DOHH2 (cell line): Measurements from ENCODE around the gene RSU1.

Source experiments
- H3F3A ChIP-seq: fragments of 200-600 bp; sonication (generic), shearing (Covaris generic); 2 replicates; pipeline ENCODE4 v1.6.0; 2016; ENCODE audit warnings: antibody characterized with exemption, mild to moderate bottlenecking; ENCODE audit not compliant: control insufficient read depth, insufficient read depth
- H3K27ac ChIP-seq: fragments of 200-600 bp; sonication (generic); 2 replicates; pipeline ENCODE4 v1.5.1; 2014; ENCODE audit warnings: low read depth, mild to moderate bottlenecking, low read length, moderate library complexity
- H3K27me3 ChIP-seq: fragments of 200-600 bp; sonication (generic); 2 replicates; pipeline ENCODE4 v1.6.1; 2014; ENCODE audit warnings: mild to moderate bottlenecking, low read length, mixed read lengths; ENCODE audit not compliant: control insufficient read depth
- H3K36me3 ChIP-seq: fragments of 200-600 bp; sonication (generic); 2 replicates; pipeline ENCODE4 v1.6.1; 2014; ENCODE audit warnings: mild to moderate bottlenecking, low read length, moderate library complexity, mixed read lengths; ENCODE audit not compliant: control insufficient read depth
- H3K4me1 ChIP-seq: fragments of 200-600 bp; sonication (generic); 2 replicates; pipeline ENCODE4 v1.6.1; 2014; ENCODE audit warnings: mild to moderate bottlenecking, low read length, mixed read lengths; ENCODE audit not compliant: control insufficient read depth
- H3K4me2 ChIP-seq: fragments of 200-600 bp; sonication (generic); 2 replicates; pipeline ENCODE4 v1.6.0; 2014; ENCODE audit warnings: mild to moderate bottlenecking, low read length, moderate library complexity
- H3K4me3 ChIP-seq: fragments of 200-600 bp; sonication (generic); 2 replicates; pipeline ENCODE4 v1.5.1; 2014; ENCODE audit warnings: mild to moderate bottlenecking, low read length, mixed read lengths
- H3K79me2 ChIP-seq: fragments of 200-600 bp; sonication (generic); 2 replicates; pipeline ENCODE4 v1.6.1; 2014; ENCODE audit warnings: mild to moderate bottlenecking, low read length, mixed read lengths; ENCODE audit not compliant: control insufficient read depth
- H3K9me2 ChIP-seq: fragments of 200-600 bp; sonication (generic); replicated peaks from 2 replicates; pipeline ENCODE4 v1.6.1; 2014; ENCODE audit warnings: mild to moderate bottlenecking, low read length, mixed read lengths; ENCODE audit not compliant: control insufficient read depth
- H3K9me3 ChIP-seq: fragments of 200-600 bp; sonication (generic); 2 replicates; pipeline ENCODE4 v1.6.1; 2014; ENCODE audit warnings: antibody characterized with exemption, low read length, mixed read lengths; ENCODE audit not compliant: control insufficient read depth, insufficient read depth
- H4K20me1 ChIP-seq: fragments of 200-600 bp; sonication (generic); 2 replicates; pipeline ENCODE4 v1.6.0; 2014; ENCODE audit warnings: low read depth, mild to moderate bottlenecking, antibody characterized with exemption, low read length, moderate library complexity; ENCODE audit not compliant: control insufficient read depth, insufficient read depth
- CTCF ChIP-seq: fragments of 200-600 bp; sonication (generic); IDR thresholded peaks from one replicate; pipeline ENCODE4 v1.5.1; 2014; ENCODE audit warnings: antibody characterized with exemption, mild to moderate bottlenecking, low read depth, low read length; ENCODE audit not compliant: poor library complexity, severe bottlenecking
- EZH2phosphoT487 ChIP-seq: fragments of 200-600 bp; sonication (generic); IDR thresholded peaks from 2 replicates; pipeline ENCODE4 v1.6.1; 2017; ENCODE audit warnings: borderline replicate concordance, mild to moderate bottlenecking, antibody characterized with exemption, low read length, moderate library complexity, mixed read lengths

The RSU1 gene

GRCh38 chr10:16863766-16864165, 46.5 kb upstream of the RSU1 start:
- Histone ChIP-seq H3K27me3 (no peaks in the 10 kb centered on the region), H3K4me3 (no peak overlapping the region), H3K4me1 (no peaks in the 10 kb centered on the region), H3F3A (no peaks in the 10 kb centered on the region), H3K4me2 (no peak overlapping the region), H3K9me2 (no peaks in the 10 kb centered on the region), H3K9me3 (no peaks in the 10 kb centered on the region), H4K20me1 (no peaks in the 10 kb centered on the region), H3K36me3 (no peaks in the 10 kb centered on the region), H3K79me2 (no peaks in the 10 kb centered on the region), H3K27ac (no peak overlapping the region)
- TF ChIP-seq CTCF (no peak), EZH2phosphoT487 (no peak)

- H3K27me3 ChIP-seq = peaks cover 3% of the 10 kb centered on the region
- no peaks in the 10 kb centered on the region for H3K79me2 ChIP-seq
- no peaks in the 10 kb centered on the region for H4K20me1 ChIP-seq
- H3K9me2 ChIP-seq = no peaks in the 10 kb centered on the region
- TF ChIP-seq EZH2phosphoT487 (no peak), CTCF (no peak)
- H3K9me3 ChIP-seq = no peaks in the 10 kb centered on the region
- no peak overlapping the region for H3K27ac ChIP-seq
- no peaks in the 10 kb centered on the region for H3K4me1 ChIP-seq
- no peak overlapping the region for H3K4me2 ChIP-seq
- no peak overlapping the region for H3K4me3 ChIP-seq
- H3K36me3 ChIP-seq = no peaks in the 10 kb centered on the region
- no peaks in the 10 kb centered on the region for H3F3A ChIP-seq
These were observed 40.2 kb upstream of the RSU1 start for GRCh38 chr10:16857419-16857818.

GRCh38 chr10:16856567-16856966, 39.3 kb upstream of the RSU1 start:
- Histone ChIP-seq H3K27me3 (peaks cover 3% of the 10 kb centered on the region), H3F3A (no peaks in the 10 kb centered on the region), H3K9me2 (no peaks in the 10 kb centered on the region), H3K4me3 (no peak overlapping the region), H3K36me3 (no peaks in the 10 kb centered on the region), H3K27ac (no peak overlapping the region), H3K9me3 (no peaks in the 10 kb centered on the region), H3K4me2 (no peak overlapping the region), H3K79me2 (no peaks in the 10 kb centered on the region), H3K4me1 (no peaks in the 10 kb centered on the region), H4K20me1 (no peaks in the 10 kb centered on the region)
- TF ChIP-seq EZH2phosphoT487 (no peak), CTCF (no peak)

GRCh38 chr10:16856092-16856491, 38.9 kb upstream of the RSU1 start:
- Histone ChIP-seq H3K27me3 (peaks cover 3% of the 10 kb centered on the region), H3K79me2 (no peaks in the 10 kb centered on the region), H3K4me1 (no peaks in the 10 kb centered on the region), H3K27ac (no peak overlapping the region), H3K9me3 (no peaks in the 10 kb centered on the region), H3K36me3 (no peaks in the 10 kb centered on the region), H3K9me2 (no peaks in the 10 kb centered on the region), H3K4me3 (no peak overlapping the region), H3F3A (no peaks in the 10 kb centered on the region), H4K20me1 (no peaks in the 10 kb centered on the region), H3K4me2 (no peak overlapping the region)
- TF ChIP-seq EZH2phosphoT487 = no peak
- no peak for TF ChIP-seq CTCF
